Measurements from ENCODE around the gene PAIP2B.

Gene PAIP2B

GRCh38 chr2:71148506-71149063, 78.3 kb downstream of the PAIP2B start:
- TF ChIP-seq CTCF (IDR thresholded peaks at IDR 0.05; ENCODE audit: control insufficient read depth, extremely low read depth, insufficient read depth) = no peak

GRCh38 chr2:71143782-71144181, 83.1 kb downstream of the PAIP2B start:
- DNase-seq (ENCODE audit: low read depth) = no peak
- no peak for TF ChIP-seq CTCF (IDR thresholded peaks at IDR 0.05; ENCODE audit: control insufficient read depth, extremely low read depth, insufficient read depth)
- no peak overlapping the region for H3K4me3 ChIP-seq (ENCODE audit: low read depth, low read length)

More at GRCh38 chr2:71148506-71149063, 78.3 kb downstream of the PAIP2B start:
- no peak for DNase-seq (ENCODE audit: low read depth)
- H3K4me3 ChIP-seq (ENCODE audit: low read depth, low read length) = no peak overlapping the region

- H3K4me3 ChIP-seq (ENCODE audit: low read depth, low read length) = no peak overlapping the region
- TF ChIP-seq CTCF (IDR thresholded peaks at IDR 0.05; ENCODE audit: control insufficient read depth, extremely low read depth, insufficient read depth) = no peak
- DNase-seq (ENCODE audit: low read depth) = no peak
Measured at GRCh38 chr2:71136174-71136573, 90.7 kb downstream of the PAIP2B start.

- no peak for TF ChIP-seq CTCF (IDR thresholded peaks at IDR 0.05; ENCODE audit: control insufficient read depth, extremely low read depth, insufficient read depth)
Measured at GRCh38 chr2:71133603-71134002, 93.3 kb downstream of the PAIP2B start.

More at GRCh38 chr2:71133603-71134002, 93.3 kb downstream of the PAIP2B start:
- DNase-seq (ENCODE audit: low read depth) = no peak
- no peak overlapping the region for H3K4me3 ChIP-seq (ENCODE audit: low read depth, low read length)

All from LNCaP clone FGC (cell line).